Skeletal muscle tissue (tissue), 4 donors: Measurements from ENCODE around the gene PRDM7. TPM values are rescaled to one million over a fixed set of nuclear protein-coding genes. Genes with fewer than 3 reads are reported as not detected.
"Not testable (repeated sequence)": the region's sequence is repeated elsewhere in the genome, so short reads cannot be mapped to it uniquely, and the experiment has no call there.

ENCODE experiments used
- H3K27ac ChIP-seq: one replicate; pipeline ENCODE4 v1.7.0; 2013; ENCODE audit warnings: mild to moderate bottlenecking, low read depth, low read length, inconsistent platforms
- H3K27me3 ChIP-seq, 3 donors: one replicate each; pipeline ENCODE4 v1.7.0; 2013; ENCODE audit warnings: low read length in 3 of 3; ENCODE audit not compliant: control insufficient read depth in 3 of 3, insufficient read depth in 3 of 3
- H3K36me3 ChIP-seq, 3 donors: one replicate each; pipeline ENCODE4 v1.7.0; 2013; ENCODE audit warnings: low read length in 3 of 3; ENCODE audit not compliant: control insufficient read depth in 3 of 3, insufficient read depth in 3 of 3
- H3K4me1 ChIP-seq, 3 donors: one replicate each; pipeline ENCODE4 v1.7.0; 2013; ENCODE audit warnings: low read length in 3 of 3, mild to moderate bottlenecking in 3 of 3; ENCODE audit not compliant: control insufficient read depth in 3 of 3, insufficient read depth in 3 of 3
- H3K4me3 ChIP-seq, 3 donors: one replicate each; pipeline ENCODE4 v1.7.0; 2013; ENCODE audit warnings: low read length in 3 of 3
- H3K9ac ChIP-seq, 3 donors: one replicate each; pipeline ENCODE4 v1.7.0; 2013; ENCODE audit warnings: low read length in 3 of 3, mild to moderate bottlenecking in 3 of 3, moderate library complexity in 2 of 3, low read depth in 1 of 3
- H3K9me3 ChIP-seq, 3 donors: one replicate each; pipeline ENCODE4 v1.7.0; 2013; ENCODE audit warnings: low read length in 3 of 3; ENCODE audit not compliant: control insufficient read depth in 3 of 3
- total RNA-seq: library from RNA; depleted of rRNA; stranded (reverse); fragments of >200 nt; gene quantifications from one replicate; pipeline ENCODE4 v1.2.3, GENCODE V29; 2014
- donor health status: Osteomylitis.

PRDM7 gene
- not detected for total RNA-seq

GRCh38 chr16:90077240-90077756 lies at the start of gene PRDM7:
Gene PRDM7, minus strand, starts transcription at chr16:90077331. Its CDS starts 1,421 bp downstream, at chr16:90075910.
- no peak within 1 kb of the TSS for H3K27ac ChIP-seq
- H3K36me3 ChIP-seq = no peaks in the 10 kb centered on the region
- H3K9me3 ChIP-seq = no peaks in the 10 kb centered on the region
- H3K9ac ChIP-seq = peak within 1 kb of the TSS in 2 of 3 donors; percentile 50 to 66
- H3K4me3 ChIP-seq = peak within 1 kb of the TSS; percentile 69 to 73 (median 69)
- peaks cover 0 to 3% (median 0%) of the 10 kb centered on the region in 3 donors for H3K27me3 ChIP-seq
- peaks cover 8 to 23% (median 14%) of the 10 kb centered on the region in 3 donors for H3K4me1 ChIP-seq

GRCh38 chr16:90121846-90122245 lies 44.7 kb upstream of the PRDM7 start:
- not testable (repeated sequence) for H3K9ac ChIP-seq, H3K27me3 ChIP-seq, H3K27ac ChIP-seq, H3K4me1 ChIP-seq, H3K9me3 ChIP-seq, H3K4me3 ChIP-seq, H3K36me3 ChIP-seq

- H3K9ac ChIP-seq, H3K27ac ChIP-seq, H3K4me1 ChIP-seq, H3K36me3 ChIP-seq, H3K9me3 ChIP-seq, H3K27me3 ChIP-seq, H3K4me3 ChIP-seq: not testable (repeated sequence)
Measured at GRCh38 chr16:90107617-90108016, 30.5 kb upstream of the PRDM7 start.

DNA sequence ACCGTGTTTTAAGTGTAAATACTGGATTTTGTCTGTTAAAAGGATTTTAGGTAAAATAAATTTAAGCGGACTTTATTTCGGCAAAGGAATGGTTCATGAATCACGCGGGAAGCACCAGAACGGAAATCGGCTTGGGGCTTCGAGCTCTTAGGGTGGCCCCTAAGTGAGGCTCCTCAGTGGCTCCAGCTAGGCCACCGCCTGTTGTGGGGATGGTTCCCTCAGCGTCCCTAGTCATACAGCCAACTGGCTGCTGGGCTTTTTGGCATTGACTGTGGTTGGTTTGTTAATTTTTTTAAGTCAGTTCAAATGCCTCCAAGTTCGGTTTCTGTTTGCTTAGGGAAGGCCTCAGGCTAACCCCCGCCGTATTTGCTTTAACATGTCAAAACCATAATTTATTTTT lies 29.9 kb upstream of the PRDM7 start:
- H3K27ac ChIP-seq, H3K9me3 ChIP-seq, H3K27me3 ChIP-seq, H3K9ac ChIP-seq, H3K36me3 ChIP-seq, H3K4me1 ChIP-seq, H3K4me3 ChIP-seq: not testable (repeated sequence)

DNA sequence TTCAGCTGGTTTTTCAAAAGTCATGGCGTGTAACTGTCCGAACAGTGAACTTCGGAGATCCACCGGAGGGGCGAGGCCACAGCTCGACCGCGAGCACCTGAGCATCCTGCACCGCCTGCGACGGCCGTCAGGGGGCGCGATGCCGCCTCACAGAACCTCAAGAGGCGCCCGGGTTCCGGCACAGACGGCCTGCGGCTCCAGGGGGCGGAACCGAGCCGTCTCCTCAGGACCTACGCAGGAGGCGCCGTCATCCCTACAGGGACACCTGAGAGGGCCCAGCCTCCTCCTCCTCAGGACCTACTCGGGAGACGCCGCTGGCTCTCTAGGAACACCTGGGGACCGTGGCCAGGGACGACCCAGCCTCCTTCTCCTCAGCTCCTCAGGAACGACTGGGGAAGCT lies 29.1 kb upstream of the PRDM7 start:
- H3K27me3 ChIP-seq, H3K4me3 ChIP-seq, H3K4me1 ChIP-seq, H3K27ac ChIP-seq, H3K9me3 ChIP-seq, H3K9ac ChIP-seq, H3K36me3 ChIP-seq: not testable (repeated sequence)

DNA sequence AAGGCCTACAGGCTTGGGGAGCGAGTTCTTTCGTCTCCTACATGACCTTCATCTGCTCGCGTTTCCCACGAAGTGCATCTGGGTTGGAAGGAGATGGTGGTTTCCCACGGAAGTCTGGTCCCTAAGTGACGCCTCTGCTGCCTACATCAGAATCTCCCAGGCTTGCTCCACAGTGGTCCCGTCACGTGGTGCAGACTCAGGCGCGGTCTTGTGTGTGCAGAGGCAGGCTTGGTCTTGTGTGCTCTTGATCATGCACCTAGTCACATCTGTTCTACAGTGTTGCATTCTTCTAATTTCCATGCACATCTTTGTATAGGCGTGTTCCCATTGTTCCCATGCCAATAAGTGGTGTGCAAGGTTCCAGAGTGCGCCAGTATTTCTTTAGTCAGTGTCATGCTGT lies 27.6 kb upstream of the PRDM7 start:
- not testable (repeated sequence) for H3K4me1 ChIP-seq, H3K4me3 ChIP-seq, H3K27ac ChIP-seq, H3K9me3 ChIP-seq, H3K36me3 ChIP-seq, H3K9ac ChIP-seq, H3K27me3 ChIP-seq

DNA sequence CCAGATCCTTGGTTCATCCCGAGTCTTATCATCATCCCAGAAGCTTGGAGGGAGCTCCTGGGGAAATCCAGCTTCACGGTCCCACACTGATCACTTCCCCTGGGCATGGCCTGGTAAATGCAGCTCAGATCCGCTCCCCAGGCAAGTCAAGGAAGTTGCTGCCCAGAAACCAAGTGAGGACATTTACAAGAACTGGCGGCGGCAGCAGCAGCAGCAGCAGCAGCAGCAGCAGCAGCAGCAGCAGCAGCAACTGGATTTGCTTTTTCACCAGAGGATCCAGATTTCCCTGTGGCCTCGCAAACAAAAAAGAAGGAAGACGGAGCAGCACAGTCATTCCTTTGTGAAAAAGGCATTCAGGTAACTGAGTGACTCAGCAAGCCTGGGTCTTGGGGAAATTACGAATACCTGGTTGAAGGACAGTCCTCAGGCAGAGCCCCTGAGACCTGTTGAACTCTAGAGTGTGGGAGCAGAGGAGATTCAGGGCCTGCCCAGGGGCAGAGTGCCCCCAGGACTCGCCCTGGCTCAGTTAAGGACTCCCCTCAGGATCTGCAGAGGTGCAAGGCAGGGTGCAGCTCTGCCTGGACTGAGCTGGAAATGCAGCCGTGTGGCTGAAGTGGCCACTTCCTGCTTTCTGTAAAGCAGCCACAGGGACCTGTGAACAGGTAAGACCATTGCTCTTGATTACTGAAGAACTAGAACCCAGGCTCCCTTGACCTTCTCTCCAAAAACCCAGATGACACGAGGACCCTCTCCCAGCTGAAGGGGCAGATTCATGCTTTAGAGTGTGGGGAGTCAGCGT lies 25.2 kb upstream of the PRDM7 start:
- not testable (repeated sequence) for H3K4me1 ChIP-seq, H3K27me3 ChIP-seq, H3K4me3 ChIP-seq, H3K36me3 ChIP-seq, H3K9ac ChIP-seq, H3K27ac ChIP-seq, H3K9me3 ChIP-seq

- not testable (repeated sequence) for H3K4me1 ChIP-seq, H3K9ac ChIP-seq, H3K4me3 ChIP-seq
Measured at GRCh38 chr16:90101332-90101731, 24.2 kb upstream of the PRDM7 start.

GRCh38 chr16:90100790-90101189 lies 23.7 kb upstream of the PRDM7 start:
- not testable (repeated sequence) for H3K4me1 ChIP-seq, H3K27me3 ChIP-seq, H3K36me3 ChIP-seq, H3K27ac ChIP-seq, H3K9me3 ChIP-seq, H3K4me3 ChIP-seq, H3K9ac ChIP-seq

More at GRCh38 chr16:90101332-90101731, 24.2 kb upstream of the PRDM7 start:
- H3K9me3 ChIP-seq, H3K36me3 ChIP-seq, H3K27me3 ChIP-seq, H3K27ac ChIP-seq: not testable (repeated sequence)

DNA sequence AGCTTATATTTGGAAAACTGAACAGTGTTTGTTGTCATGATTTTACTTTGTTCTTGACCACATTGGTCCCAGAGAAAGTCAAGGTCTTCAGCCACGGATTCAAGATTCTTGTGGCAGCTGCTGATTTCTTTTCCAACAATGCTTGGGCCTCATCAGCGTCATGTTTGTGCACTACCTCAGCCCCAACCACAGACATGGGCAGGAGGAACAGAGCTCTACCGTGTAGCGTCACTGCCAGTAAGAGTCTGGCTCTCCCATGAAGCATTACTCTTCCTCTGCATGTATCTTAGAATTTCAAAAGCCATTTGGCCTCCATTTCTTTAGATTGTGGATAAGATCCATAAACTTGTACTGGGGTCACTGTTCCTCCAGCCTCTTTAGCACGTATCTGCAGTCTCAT lies 23.1 kb upstream of the PRDM7 start:
- not testable (repeated sequence) for H3K4me3 ChIP-seq, H3K4me1 ChIP-seq, H3K9me3 ChIP-seq, H3K27me3 ChIP-seq, H3K36me3 ChIP-seq, H3K9ac ChIP-seq, H3K27ac ChIP-seq
